ENCODE measurements around the gene IL2. TPM values are rescaled to one million over a fixed set of nuclear protein-coding genes. Genes with fewer than 3 reads are reported as not detected.

IL2 gene
- not detected in 2 replicates for total RNA-seq

GRCh38 chr4:122456231-122457116 lies at the start of gene IL2:
Gene IL2 (minus strand): TSS chr4:122456725. CDS start chr4:122456440, 285 bp downstream.

Other genes with a start within 250 kb of the IL2 start
- gene ADAD1, start 77.7 kb downstream of the IL2 start, total RNA-seq = not detected in 2 replicates
- gene IL21, start 164.3 kb upstream of the IL2 start, total RNA-seq = not detected in 2 replicates